Calu3 (cell line): Measurements from ENCODE around the gene CLDN1. TPM values are rescaled to one million over a fixed set of nuclear protein-coding genes. Genes with fewer than 3 reads are reported as not detected.

Experiments
- BruUV-seq: library from RNA; stranded (reverse); fragments of 400-500 nt; replicated peaks from 2 replicates; lab custom pipeline; 2021; lab: Mats Ljungman, UMichigan
- CTCF ChIA-PET: fragments of 300-600 bp; sonication (Branson Sonifier 250); formaldehyde crosslinking; loops from one replicate; lab custom pipeline; 2022; ENCODE audit warnings: antibody characterized with exemption; lab: Charles Lee
- DNase-seq: peaks from one replicate; pipeline ENCODE4 v3.0.0; 2022
- H3K27ac Mint-ChIP-seq: one replicate; pipeline ENCODE4 v1.8.0; 2022; ENCODE audit warnings: mixed read lengths; ENCODE audit not compliant: unreplicated experiment
- H3K27me3 Mint-ChIP-seq: one replicate; pipeline ENCODE4 v1.8.0; 2022; ENCODE audit warnings: mixed read lengths; ENCODE audit not compliant: unreplicated experiment
- H3K36me3 Mint-ChIP-seq: one replicate; pipeline ENCODE4 v1.8.0; 2022; ENCODE audit warnings: mild to moderate bottlenecking, moderate library complexity, mixed read lengths; ENCODE audit not compliant: insufficient read depth, unreplicated experiment
- H3K4me1 Mint-ChIP-seq: one replicate; pipeline ENCODE4 v1.8.0; 2022; ENCODE audit warnings: mild to moderate bottlenecking, low read depth, mixed read lengths; ENCODE audit not compliant: unreplicated experiment
- H3K4me3 Mint-ChIP-seq: one replicate; pipeline ENCODE4 v1.8.0; 2022; ENCODE audit warnings: mild to moderate bottlenecking, low read depth, moderate library complexity, mixed read lengths; ENCODE audit not compliant: unreplicated experiment
- H3K9me3 Mint-ChIP-seq: one replicate; pipeline ENCODE4 v1.8.0; 2022; ENCODE audit warnings: low read depth, mixed read lengths; ENCODE audit not compliant: unreplicated experiment
- CTCF ChIP-seq: fragments of 200-600 bp; IDR thresholded peaks from one replicate; pipeline ENCODE4 v1.8.0; 2022; ENCODE audit warnings: antibody characterized with exemption; ENCODE audit not compliant: unreplicated experiment
- intact Hi-C: fragments of 100-400 bp; cut with micrococcal nuclease; formaldehyde crosslinking; loops from one replicate; pipeline ENCODE4 v1.10.0; 2022; ENCODE audit not compliant: unreplicated experiment
- total RNA-seq: library from RNA; stranded (reverse); gene quantifications from 2 replicates; pipeline ENCODE4 v1.2.3, GENCODE V29; 2022

Gene CLDN1
- total RNA-seq, 1 experiment from 2014 or later = 253 TPM

DNA sequence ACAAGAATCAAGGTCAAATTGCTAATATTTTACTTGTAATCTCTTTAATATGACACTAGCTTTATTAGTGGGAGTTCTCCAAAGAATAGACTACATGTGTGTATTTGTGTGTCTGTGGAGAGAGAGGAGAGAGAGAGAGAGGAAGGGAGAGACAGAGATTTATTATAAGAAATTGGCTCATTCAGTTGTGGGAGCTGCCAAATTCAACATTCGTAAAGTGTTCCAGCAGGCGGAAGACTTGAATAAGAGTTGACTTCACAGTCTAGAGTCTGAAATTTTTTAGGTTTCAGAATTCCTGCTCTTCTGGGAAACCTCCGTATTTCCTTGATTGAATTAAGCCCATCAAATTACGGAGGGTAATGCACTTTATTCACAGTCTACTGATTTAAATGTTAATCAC lies 4.7 kb upstream of the CLDN1 start:
- intact Hi-C loops = no loop called here
- no peaks in the 10 kb centered on the region for H3K9me3 Mint-ChIP-seq
- no peak overlapping the region for H3K27ac Mint-ChIP-seq
- no peaks in the 10 kb centered on the region for H3K27me3 Mint-ChIP-seq
- CTCF ChIA-PET = no interaction called here
- peaks cover 65% of the 10 kb centered on the region for H3K4me1 Mint-ChIP-seq
- TF ChIP-seq CTCF = no peak
- DNase-seq = no peak
- H3K4me3 Mint-ChIP-seq = no peak overlapping the region
- no TSS peak for BruUV-seq
- H3K36me3 Mint-ChIP-seq = peaks cover 17% of the 10 kb centered on the region

- no peak for DNase-seq
- H3K9me3 Mint-ChIP-seq = no peaks in the 10 kb centered on the region
- no peaks in the 10 kb centered on the region for H3K27me3 Mint-ChIP-seq
- peaks cover 60% of the 10 kb centered on the region for H3K4me1 Mint-ChIP-seq
- BruUV-seq = no TSS peak
- H3K27ac Mint-ChIP-seq = no peak overlapping the region
- peaks cover 23% of the 10 kb centered on the region for H3K36me3 Mint-ChIP-seq
- intact Hi-C loops = no loop called here
- no peak for TF ChIP-seq CTCF
- CTCF ChIA-PET = no interaction called here
- no peak overlapping the region for H3K4me3 Mint-ChIP-seq
Measured at GRCh38 chr3:190326361-190326760, 4.1 kb upstream of the CLDN1 start.

- CTCF ChIA-PET = no interaction called here
- Mint-ChIP-seq H3K36me3 (peaks cover 27% of the 10 kb centered on the region), H3K27ac (no peak overlapping the region), H3K4me3 (no peak overlapping the region), H3K4me1 (peaks cover 56% of the 10 kb centered on the region), H3K27me3 (no peaks in the 10 kb centered on the region), H3K9me3 (no peaks in the 10 kb centered on the region)
- no TSS peak for BruUV-seq
- intact Hi-C loops = no loop called here
- TF ChIP-seq CTCF = no peak
- no peak for DNase-seq
Measured at GRCh38 chr3:190325923-190326322, 3.7 kb upstream of the CLDN1 start.

GRCh38 chr3:190323246-190323626 lies 990 bp upstream of the CLDN1 start:
- Mint-ChIP-seq H3K36me3 (peaks cover 54% of the 10 kb centered on the region), H3K9me3 (no peaks in the 10 kb centered on the region), H3K4me1 (peaks cover 32% of the 10 kb centered on the region), H3K4me3 (peak overlapping the region; percentile 81), H3K27me3 (no peaks in the 10 kb centered on the region), H3K27ac (peak overlapping the region; percentile 89)
- CTCF ChIA-PET = interaction anchor here (0.6 to 3.8 kb wide), 16 partner anchors 13 to 362 kb away, joined by 3 to 71 read pairs (median 6); no protein-coding TSS in a partner anchor
- no TSS peak for BruUV-seq
- TF ChIP-seq CTCF = no peak
- peak; percentile 60 for DNase-seq
- intact Hi-C loops = loop anchor here (1.0 to 5.0 kb wide), 4 partner anchors 22 to 119 kb away; no protein-coding TSS in a partner anchor
